ENCODE data around the gene CARD10. TPM values are rescaled to one million over a fixed set of nuclear protein-coding genes. Genes with fewer than 3 reads are reported as not detected.

The CARD10 gene
- total RNA-seq, 1 experiment from 2014 or later = 22.7 TPM

DNA sequence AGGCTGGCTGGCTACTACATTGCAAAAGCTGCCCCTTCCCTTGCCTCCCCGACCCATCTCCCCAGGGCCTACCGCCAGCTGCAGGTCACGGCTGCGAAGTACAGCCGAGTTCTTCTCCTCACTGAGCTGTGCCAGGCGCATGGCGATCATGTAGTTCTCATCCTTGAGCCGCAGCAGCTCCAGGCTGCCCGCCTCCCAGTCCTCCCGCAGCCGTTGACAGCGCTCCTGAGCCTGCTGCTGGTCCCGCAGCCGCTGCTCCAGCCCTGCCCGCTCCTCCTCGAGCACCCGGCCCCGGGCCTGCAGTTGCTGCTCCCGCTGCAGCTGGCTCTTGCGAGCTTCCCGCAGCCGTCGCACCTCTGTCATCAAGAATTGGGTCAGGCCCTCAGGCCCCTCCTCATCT is 3.3 kb downstream of the CARD10 start:
- no peak for DNase-seq (ENCODE audit: unreplicated experiment)
- H3K27me3 Mint-ChIP-seq (ENCODE audit: insufficient read depth, unreplicated experiment) = no peaks in the 10 kb centered on the region
- peaks cover 15% of the 10 kb centered on the region for H3K4me1 Mint-ChIP-seq (ENCODE audit: insufficient read depth, unreplicated experiment)
- TF ChIP-seq, protein P1, sequence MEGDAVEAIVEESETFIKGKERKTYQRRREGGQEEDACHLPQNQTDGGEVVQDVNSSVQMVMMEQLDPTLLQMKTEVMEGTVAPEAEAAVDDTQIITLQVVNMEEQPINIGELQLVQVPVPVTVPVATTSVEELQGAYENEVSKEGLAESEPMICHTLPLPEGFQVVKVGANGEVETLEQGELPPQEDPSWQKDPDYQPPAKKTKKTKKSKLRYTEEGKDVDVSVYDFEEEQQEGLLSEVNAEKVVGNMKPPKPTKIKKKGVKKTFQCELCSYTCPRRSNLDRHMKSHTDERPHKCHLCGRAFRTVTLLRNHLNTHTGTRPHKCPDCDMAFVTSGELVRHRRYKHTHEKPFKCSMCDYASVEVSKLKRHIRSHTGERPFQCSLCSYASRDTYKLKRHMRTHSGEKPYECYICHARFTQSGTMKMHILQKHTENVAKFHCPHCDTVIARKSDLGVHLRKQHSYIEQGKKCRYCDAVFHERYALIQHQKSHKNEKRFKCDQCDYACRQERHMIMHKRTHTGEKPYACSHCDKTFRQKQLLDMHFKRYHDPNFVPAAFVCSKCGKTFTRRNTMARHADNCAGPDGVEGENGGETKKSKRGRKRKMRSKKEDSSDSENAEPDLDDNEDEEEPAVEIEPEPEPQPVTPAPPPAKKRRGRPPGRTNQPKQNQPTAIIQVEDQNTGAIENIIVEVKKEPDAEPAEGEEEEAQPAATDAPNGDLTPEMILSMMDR (IDR thresholded peaks at IDR 0.05; ENCODE audit: unreplicated experiment) = no peak
- H3K27ac Mint-ChIP-seq (ENCODE audit: low read depth, unreplicated experiment) = no peak overlapping the region
- CTCF ChIA-PET = interaction anchor here (1.6 kb wide), 1 partner anchor 77 kb away, joined by 3 read pairs; no protein-coding TSS in a partner anchor
- H3K36me3 Mint-ChIP-seq (ENCODE audit: insufficient read depth, unreplicated experiment) = peaks cover 18% of the 10 kb centered on the region
- H3K4me3 Mint-ChIP-seq (ENCODE audit: unreplicated experiment) = no peak overlapping the region
- H3K9me3 Mint-ChIP-seq (ENCODE audit: unreplicated experiment) = no peaks in the 10 kb centered on the region
- BruUV-seq (replicated peaks) = no TSS peak
- POLR2A ChIA-PET = interaction anchor here (0.7 to 1.5 kb wide), 3 partner anchors 9 to 246 kb away, joined by 3 to 5 read pairs (median 4); no protein-coding TSS in a partner anchor
- intact Hi-C loops (cut with micrococcal nuclease) = no loop called here

DNA sequence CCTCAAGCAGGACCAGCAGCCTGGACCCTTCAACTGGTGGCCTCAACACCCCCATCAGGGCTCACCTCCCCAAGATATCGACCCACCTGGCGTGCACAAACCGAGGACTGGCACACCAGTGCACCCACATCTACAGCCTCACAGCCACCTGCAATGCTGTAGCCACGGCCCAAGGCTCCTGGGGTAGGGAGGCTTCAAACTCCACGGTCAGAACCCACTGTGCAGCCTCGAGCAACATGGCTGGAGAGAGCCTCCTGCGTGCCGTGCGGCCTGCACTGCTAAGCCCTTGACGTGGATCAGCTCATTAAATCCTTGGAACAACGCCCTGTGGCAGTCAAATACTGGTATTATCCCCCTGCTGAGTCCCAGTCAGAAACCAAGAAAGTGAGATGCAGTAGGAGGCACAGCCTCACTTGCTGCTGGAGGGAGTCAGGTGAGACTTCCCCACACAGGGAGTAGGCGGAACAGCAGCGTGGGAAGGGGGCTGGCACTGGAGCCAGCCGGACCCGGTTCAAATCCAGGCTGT is 4.6 kb downstream of the CARD10 start:
- Mint-ChIP-seq H3K36me3 (ENCODE audit: insufficient read depth, unreplicated experiment) (peaks cover 18% of the 10 kb centered on the region), H3K27me3 (ENCODE audit: insufficient read depth, unreplicated experiment) (no peaks in the 10 kb centered on the region)

DNA sequence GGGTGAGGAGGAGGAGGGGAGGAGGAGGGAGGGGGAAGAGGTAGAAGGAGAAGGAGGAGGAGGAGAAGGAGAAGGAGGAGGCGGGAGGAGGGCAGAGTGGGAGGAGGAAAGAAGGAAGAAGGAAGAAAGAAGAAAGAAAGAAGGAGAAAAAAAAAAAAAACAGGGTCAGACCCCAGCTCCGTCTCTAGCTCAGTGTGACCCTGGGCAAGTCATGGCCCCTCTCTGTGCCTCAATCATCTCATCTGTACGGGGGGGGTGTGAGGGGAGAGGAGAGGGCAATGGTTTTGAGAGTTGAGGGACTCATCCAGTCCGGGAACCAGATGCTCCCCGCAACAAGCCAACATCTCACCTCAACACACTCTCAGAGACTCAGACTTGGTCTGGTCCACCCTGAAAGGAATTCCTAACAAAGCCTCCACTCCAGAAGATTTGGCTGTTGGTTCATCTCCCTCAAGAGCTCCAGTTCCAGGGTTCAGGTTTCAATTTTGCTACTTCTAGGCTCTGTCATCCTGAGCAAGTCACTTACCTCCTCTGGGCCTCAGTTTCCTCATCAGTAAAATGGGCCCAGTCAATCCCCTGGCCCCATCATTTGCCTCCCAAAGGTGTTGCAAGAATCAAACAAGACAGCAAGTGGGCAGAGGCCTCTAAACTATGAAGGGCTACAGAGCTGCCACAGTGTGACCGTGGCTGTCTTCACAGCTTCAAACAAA is 7.7 kb downstream of the CARD10 start:
- Mint-ChIP-seq H3K9me3 (ENCODE audit: unreplicated experiment) (no peaks in the 10 kb centered on the region), H3K4me3 (ENCODE audit: unreplicated experiment) (no peak overlapping the region), H3K27me3 (ENCODE audit: insufficient read depth, unreplicated experiment) (no peaks in the 10 kb centered on the region), H3K4me1 (ENCODE audit: insufficient read depth, unreplicated experiment) (peaks cover 7% of the 10 kb centered on the region), H3K27ac (ENCODE audit: low read depth, unreplicated experiment) (no peak overlapping the region), H3K36me3 (ENCODE audit: insufficient read depth, unreplicated experiment) (peaks cover 23% of the 10 kb centered on the region)
- no peak for DNase-seq (ENCODE audit: unreplicated experiment)
- ChIA-PET CTCF (interaction anchor here (0.6 to 1.5 kb wide), 4 partner anchors 52 to 285 kb away, joined by 3 to 4 read pairs (median 4); no protein-coding TSS in a partner anchor), POLR2A (interaction anchor here (0.7 to 1.8 kb wide), 4 partner anchors 11 to 199 kb away, joined by 3 to 7 read pairs (median 4); no protein-coding TSS in a partner anchor)
- no TSS peak for BruUV-seq (replicated peaks)
- intact Hi-C loops (cut with micrococcal nuclease) = no loop called here
- TF ChIP-seq, protein P1 (IDR thresholded peaks at IDR 0.05; ENCODE audit: unreplicated experiment) = no peak

More for the DNA sequence above, 4.6 kb downstream of the CARD10 start:
- no peak for DNase-seq (ENCODE audit: unreplicated experiment)
- intact Hi-C loops (cut with micrococcal nuclease) = no loop called here
- TF ChIP-seq, protein P1 (IDR thresholded peaks at IDR 0.05; ENCODE audit: unreplicated experiment) = no peak
- Mint-ChIP-seq H3K4me3 (ENCODE audit: unreplicated experiment) (no peak overlapping the region), H3K4me1 (ENCODE audit: insufficient read depth, unreplicated experiment) (peaks cover 15% of the 10 kb centered on the region), H3K9me3 (ENCODE audit: unreplicated experiment) (no peaks in the 10 kb centered on the region), H3K27ac (ENCODE audit: low read depth, unreplicated experiment) (no peak overlapping the region)
- ChIA-PET POLR2A (no interaction called here), CTCF (no interaction called here)
- no TSS peak for BruUV-seq (replicated peaks)

DNA sequence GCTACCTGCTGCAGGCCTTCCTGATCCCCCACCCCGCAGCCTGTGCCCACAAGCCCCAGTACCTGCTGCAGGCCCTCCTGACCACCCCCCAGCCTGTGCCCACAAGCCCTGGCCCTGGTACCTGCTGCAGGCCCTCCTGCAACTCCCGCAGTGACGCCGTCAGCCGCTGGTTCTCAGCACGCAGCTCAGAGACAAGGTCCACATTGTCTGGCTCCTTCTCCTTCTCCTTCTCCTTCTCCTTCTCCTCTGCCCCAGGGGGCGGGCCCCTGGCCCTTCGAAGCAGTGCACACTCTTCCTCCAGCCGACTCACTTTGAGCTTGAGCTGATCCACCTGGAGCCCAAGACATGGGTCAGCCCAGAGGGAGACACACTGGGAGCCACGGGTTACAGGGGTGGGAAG is 9.1 kb downstream of the CARD10 start:
- no peak for DNase-seq (ENCODE audit: unreplicated experiment)
- Mint-ChIP-seq H3K9me3 (ENCODE audit: unreplicated experiment) (no peaks in the 10 kb centered on the region), H3K27ac (ENCODE audit: low read depth, unreplicated experiment) (no peak overlapping the region), H3K4me3 (ENCODE audit: unreplicated experiment) (no peak overlapping the region), H3K27me3 (ENCODE audit: insufficient read depth, unreplicated experiment) (no peaks in the 10 kb centered on the region), H3K4me1 (ENCODE audit: insufficient read depth, unreplicated experiment) (peaks cover 7% of the 10 kb centered on the region), H3K36me3 (ENCODE audit: insufficient read depth, unreplicated experiment) (peaks cover 29% of the 10 kb centered on the region)
- no TSS peak for BruUV-seq (replicated peaks)
- ChIA-PET POLR2A (interaction anchor here (1.3 kb wide), 1 partner anchor 15 kb away, joined by 4 read pairs; no protein-coding TSS in a partner anchor), CTCF (interaction anchor here (0.5 to 0.6 kb wide), 2 partner anchors 128 to 365 kb away, joined by 3 to 4 read pairs; no protein-coding TSS in a partner anchor)
- TF ChIP-seq, protein P1 (IDR thresholded peaks at IDR 0.05; ENCODE audit: unreplicated experiment) = no peak
- intact Hi-C loops (cut with micrococcal nuclease) = no loop called here
